Ovary (tissue), 3 donors: ENCODE data around the gene CHRD.

ENCODE experiments used
- EP300 ChIP-seq: sonication (generic); formaldehyde crosslinking; IDR thresholded peaks from one replicate; pipeline ENCODE4 v1.6.1; 2017; ENCODE audit warnings: antibody characterized with exemption
- POLR2A ChIP-seq: fragments of 450-650 bp; IDR thresholded peaks from one replicate; pipeline ENCODE4 v1.6.1; 2017; ENCODE audit warnings: antibody characterized with exemption, mild to moderate bottlenecking, moderate library complexity
- TF ChIP-seq, protein P1 (sequence below), 3 donors: fragments of 450-650 bp in 2 of 3; fragments of 200-600 bp in 1 of 3; IDR thresholded peaks; one replicate each; pipeline versions ENCODE4 v1.5.1 to v1.8.0; 2016 to 2022; ENCODE audit warnings: antibody characterized with exemption in 3 of 3, mild to moderate bottlenecking in 1 of 3
- donor health status: DM: no; HTN: no; CAD: no.

DNA sequence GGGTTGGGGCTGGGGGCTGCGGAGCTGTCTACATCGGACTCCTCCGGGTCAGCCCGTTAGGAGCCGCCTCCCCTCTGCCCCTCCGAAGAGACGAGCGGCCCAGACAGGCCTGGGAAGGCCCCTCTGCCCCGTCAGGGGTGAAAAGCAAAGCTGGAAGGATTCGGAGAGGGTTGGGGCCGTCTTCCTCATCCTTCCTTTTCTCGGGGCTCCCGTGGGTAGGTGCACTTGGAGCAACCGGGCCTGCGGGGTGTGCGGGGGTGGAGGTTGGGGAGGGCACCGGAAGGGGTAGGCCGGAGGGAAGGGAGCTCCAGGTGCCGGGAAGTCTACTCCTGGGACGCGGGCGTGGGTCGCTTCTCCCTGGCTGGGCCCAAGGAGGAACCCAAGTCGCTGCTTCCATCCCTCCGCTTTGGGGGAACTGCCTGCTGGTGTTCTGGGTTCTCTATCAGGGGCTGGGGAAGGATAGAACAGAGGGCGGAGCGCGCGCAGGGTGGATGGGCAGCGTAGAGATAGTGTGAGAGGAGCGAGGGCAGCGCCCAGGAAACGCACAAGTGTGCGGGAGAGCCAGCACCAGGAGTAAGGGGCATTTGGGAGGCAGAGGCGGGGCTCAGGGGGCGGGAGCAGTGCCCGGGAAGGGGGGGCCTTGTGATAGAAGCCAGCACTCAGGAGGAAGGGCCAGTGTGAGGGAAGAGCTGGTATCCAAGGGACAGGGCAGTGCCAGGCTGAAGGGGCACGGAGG is 17.8 kb upstream of the CHRD start:
- no peak for TF ChIP-seq EP300
- TF ChIP-seq, protein P1, sequence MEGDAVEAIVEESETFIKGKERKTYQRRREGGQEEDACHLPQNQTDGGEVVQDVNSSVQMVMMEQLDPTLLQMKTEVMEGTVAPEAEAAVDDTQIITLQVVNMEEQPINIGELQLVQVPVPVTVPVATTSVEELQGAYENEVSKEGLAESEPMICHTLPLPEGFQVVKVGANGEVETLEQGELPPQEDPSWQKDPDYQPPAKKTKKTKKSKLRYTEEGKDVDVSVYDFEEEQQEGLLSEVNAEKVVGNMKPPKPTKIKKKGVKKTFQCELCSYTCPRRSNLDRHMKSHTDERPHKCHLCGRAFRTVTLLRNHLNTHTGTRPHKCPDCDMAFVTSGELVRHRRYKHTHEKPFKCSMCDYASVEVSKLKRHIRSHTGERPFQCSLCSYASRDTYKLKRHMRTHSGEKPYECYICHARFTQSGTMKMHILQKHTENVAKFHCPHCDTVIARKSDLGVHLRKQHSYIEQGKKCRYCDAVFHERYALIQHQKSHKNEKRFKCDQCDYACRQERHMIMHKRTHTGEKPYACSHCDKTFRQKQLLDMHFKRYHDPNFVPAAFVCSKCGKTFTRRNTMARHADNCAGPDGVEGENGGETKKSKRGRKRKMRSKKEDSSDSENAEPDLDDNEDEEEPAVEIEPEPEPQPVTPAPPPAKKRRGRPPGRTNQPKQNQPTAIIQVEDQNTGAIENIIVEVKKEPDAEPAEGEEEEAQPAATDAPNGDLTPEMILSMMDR (IDR thresholded peaks at IDR 0.05), result no peak
- no peak for TF ChIP-seq POLR2A
